Head of caudate nucleus (tissue), 42 donors: ENCODE results near the gene CC2D2A.
"Not testable (repeated sequence)": the region's sequence is repeated elsewhere in the genome, so short reads cannot be mapped to it uniquely, and the experiment has no call there.

ENCODE experiments used
- DNase-seq, 42 donors: peaks; one replicate each; pipeline versions ENCODE4 v3.0.0 to v3.0.0-alpha.2; 2020 to 2021; ENCODE audit warnings: mixed read lengths in 7 of 42
- intact Hi-C: fragments of 100-400 bp; cut with DNase I; formaldehyde crosslinking; loops from one replicate; pipeline ENCODE4 v1.15.0; 2022

CC2D2A gene

GRCh38 chr4:15592799-15593198 lies 123.1 kb downstream of the CC2D2A start:
- DNase-seq = no peak
- intact Hi-C loops = no loop called here

DNA sequence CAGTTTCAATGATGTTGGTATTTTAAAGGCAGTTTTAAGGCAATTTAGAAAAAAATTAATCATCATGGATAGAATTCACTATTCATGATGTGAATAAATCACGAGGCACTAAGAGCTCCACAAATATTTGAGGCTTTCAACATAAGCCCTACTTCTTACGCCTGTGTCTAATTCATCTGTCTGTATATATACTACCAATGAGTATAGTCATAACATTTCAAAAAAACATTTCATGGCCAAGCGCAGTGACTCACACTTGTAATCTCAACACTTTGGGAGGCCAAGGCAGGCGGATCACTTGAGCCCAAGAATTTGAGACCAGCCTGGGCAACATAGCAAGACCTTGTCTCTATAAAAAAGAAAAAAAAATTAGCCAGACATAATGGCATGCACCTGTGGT lies 129.0 kb downstream of the CC2D2A start:
- intact Hi-C loops = no loop called here
- DNase-seq = no peak

GRCh38 chr4:15600176-15600575 lies 130.5 kb downstream of the CC2D2A start:
- intact Hi-C loops = no loop called here
- DNase-seq = no peak

GRCh38 chr4:15601862-15602261 lies 132.2 kb downstream of the CC2D2A start:
- intact Hi-C loops = no loop called here
- DNase-seq = no peak

DNA sequence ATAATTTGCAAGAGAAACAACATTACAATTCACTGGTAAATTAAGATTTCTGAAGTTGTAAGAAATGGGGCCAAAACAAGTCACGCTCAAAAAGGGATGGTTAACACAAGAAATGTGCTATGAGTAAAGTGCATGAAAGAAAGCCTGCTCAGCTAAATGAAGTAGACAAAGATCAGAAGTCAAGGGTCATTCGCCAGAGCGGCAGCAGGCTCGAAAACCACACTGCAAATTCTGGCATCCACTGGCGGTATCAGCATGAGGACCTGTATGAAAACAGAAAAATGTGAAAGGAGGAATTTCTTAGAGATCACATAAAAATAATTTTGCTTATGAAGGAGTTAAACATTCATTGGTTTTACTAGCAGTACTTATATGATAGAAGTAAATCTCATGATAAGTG lies 135.9 kb downstream of the CC2D2A start:
- no peak for DNase-seq
- intact Hi-C loops = no loop called here

- intact Hi-C loops = no loop called here
- DNase-seq = no peak
Observed at GRCh38 chr4:15610855-15611254, 141.2 kb downstream of the CC2D2A start.

GRCh38 chr4:15612136-15612535 lies 142.5 kb downstream of the CC2D2A start:
- intact Hi-C loops = no loop called here
- DNase-seq = no peak

- DNase-seq, intact Hi-C loops: not testable (repeated sequence)
Observed at GRCh38 chr4:15614891-15615290, 145.2 kb downstream of the CC2D2A start.

DNA sequence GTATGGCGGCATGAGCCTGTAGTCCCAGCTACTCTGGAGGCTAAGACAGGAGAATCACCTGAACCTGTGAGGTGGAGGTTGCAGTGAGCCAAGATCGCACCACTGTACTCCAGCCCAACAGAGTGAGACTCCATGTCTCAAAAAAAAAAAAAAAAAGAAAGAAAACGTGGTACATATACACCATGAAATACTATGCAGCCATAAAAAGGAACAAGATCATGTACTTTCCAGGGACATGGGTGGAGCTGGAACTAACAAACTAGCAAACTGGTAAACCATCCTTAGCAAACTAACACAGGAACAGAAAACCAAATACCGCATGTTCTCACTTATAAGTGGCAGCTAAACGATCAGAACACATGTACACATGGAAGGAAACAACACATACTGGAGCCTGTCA lies 147.7 kb downstream of the CC2D2A start:
- DNase-seq, intact Hi-C loops: not testable (repeated sequence)

- intact Hi-C loops = no loop called here
- no peak for DNase-seq
Observed at GRCh38 chr4:15636818-15637217, 167.1 kb downstream of the CC2D2A start.

- DNase-seq = no peak
- intact Hi-C loops = no loop called here
Observed at GRCh38 chr4:15638418-15638817, 168.7 kb downstream of the CC2D2A start.

- no peak for DNase-seq
- intact Hi-C loops = no loop called here
Observed at GRCh38 chr4:15648600-15648999, 178.9 kb downstream of the CC2D2A start.

GRCh38 chr4:15649914-15650545 lies 180.3 kb downstream of the CC2D2A start:
- intact Hi-C loops = loop anchor here (5.0 kb wide), 1 partner anchor 173 kb away; no protein-coding TSS in a partner anchor
- DNase-seq = peak in 29 of 42 donors; percentile 11 to 78 (median 45)
